IPS-NIHi11 (cell line): ENCODE data around the gene ADGRG3.

ENCODE experiments used
- DNase-seq: peaks from one replicate; pipeline ENCODE4 v3.0.0; 2012; ENCODE audit warnings: mixed read lengths, low spot score

ADGRG3 gene

GRCh38 chr16:57736419-57737351 lies 68.6 kb downstream of the ADGRG3 start:
- peak; percentile 60 for DNase-seq

GRCh38 chr16:57738844-57739243 lies 70.7 kb downstream of the ADGRG3 start:
- DNase-seq, result no peak
